ENCODE measurements around the gene ZDHHC14.

DNA sequence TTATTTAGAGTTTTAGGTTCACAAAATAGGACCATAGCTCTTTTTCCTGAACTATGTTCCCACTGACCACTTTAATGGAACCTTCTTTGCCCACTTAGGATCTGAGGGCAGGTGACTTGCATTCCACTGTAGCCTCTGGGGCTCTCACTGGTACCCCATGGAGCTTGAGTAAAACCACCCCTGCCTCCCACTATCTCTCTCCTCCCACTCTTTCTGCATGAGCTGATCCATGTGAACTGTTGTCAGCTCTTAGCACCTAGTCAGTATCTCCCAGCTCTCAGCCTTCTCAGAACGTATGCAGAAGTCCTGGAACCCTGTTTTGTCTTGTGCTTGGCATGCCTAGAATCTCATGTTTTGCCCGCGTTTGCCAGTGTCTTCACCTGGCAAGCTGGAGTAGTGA lies 241.4 kb downstream of the ZDHHC14 start:
- no peak for TF ChIP-seq HDAC6 (IDR thresholded peaks at IDR 0.05; ENCODE audit: low read depth, low read length)
- TF ChIP-seq SP1 (IDR thresholded peaks at IDR 0.05; ENCODE audit: low read depth, low read length), result no peak
- TF ChIP-seq JUND (IDR thresholded peaks at IDR 0.05; ENCODE audit: low read length), result no peak
- TF ChIP-seq, protein P1, sequence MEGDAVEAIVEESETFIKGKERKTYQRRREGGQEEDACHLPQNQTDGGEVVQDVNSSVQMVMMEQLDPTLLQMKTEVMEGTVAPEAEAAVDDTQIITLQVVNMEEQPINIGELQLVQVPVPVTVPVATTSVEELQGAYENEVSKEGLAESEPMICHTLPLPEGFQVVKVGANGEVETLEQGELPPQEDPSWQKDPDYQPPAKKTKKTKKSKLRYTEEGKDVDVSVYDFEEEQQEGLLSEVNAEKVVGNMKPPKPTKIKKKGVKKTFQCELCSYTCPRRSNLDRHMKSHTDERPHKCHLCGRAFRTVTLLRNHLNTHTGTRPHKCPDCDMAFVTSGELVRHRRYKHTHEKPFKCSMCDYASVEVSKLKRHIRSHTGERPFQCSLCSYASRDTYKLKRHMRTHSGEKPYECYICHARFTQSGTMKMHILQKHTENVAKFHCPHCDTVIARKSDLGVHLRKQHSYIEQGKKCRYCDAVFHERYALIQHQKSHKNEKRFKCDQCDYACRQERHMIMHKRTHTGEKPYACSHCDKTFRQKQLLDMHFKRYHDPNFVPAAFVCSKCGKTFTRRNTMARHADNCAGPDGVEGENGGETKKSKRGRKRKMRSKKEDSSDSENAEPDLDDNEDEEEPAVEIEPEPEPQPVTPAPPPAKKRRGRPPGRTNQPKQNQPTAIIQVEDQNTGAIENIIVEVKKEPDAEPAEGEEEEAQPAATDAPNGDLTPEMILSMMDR (IDR thresholded peaks at IDR 0.05; ENCODE audit: control extremely low read depth in 1 of 3, insufficient read depth in 1 of 3, low read depth in 1 of 3, low read length in 3 of 3), result no peak
- TF ChIP-seq POLR2A (IDR thresholded peaks at IDR 0.05; ENCODE audit: control extremely low read depth in 1 of 2, low read depth in 2 of 2, low read length in 2 of 2), result no peak
- TF ChIP-seq POLR2AphosphoS5 (IDR thresholded peaks at IDR 0.05; ENCODE audit: low read depth, low read length), result no peak
